Measurements from ENCODE around the gene CHAMP1. TPM values are rescaled to one million over a fixed set of nuclear protein-coding genes. Genes with fewer than 3 reads are reported as not detected.

CHAMP1 gene
- total RNA-seq = 5.5 and 6.3 TPM in 2 replicates

GRCh38 chr13:114314074-114314912, at the start of gene CHAMP1:
Gene CHAMP1, plus strand, starts transcription at chr13:114314503. Its CDS starts 9,340 bp downstream, at chr13:114323843.
- H3K4me3 ChIP-seq (ENCODE audit: low read depth, low read length) = peak within 1 kb of the TSS; percentile 61
- H3K27me3 ChIP-seq (ENCODE audit: control insufficient read depth, insufficient read depth, low read length) = no peaks in the 10 kb centered on the region
- peak; percentile 84 for DNase-seq (ENCODE audit: low read depth)
- TF ChIP-seq CTCF (IDR thresholded peaks at IDR 0.05; ENCODE audit: insufficient read depth, low read length, severe bottlenecking) = no peak
- no peaks in the 10 kb centered on the region for H3K36me3 ChIP-seq (ENCODE audit: control insufficient read depth, insufficient read depth, low read length)
- no peak for FAIRE-seq

GRCh38 chr13:114264886-114265611, 49.3 kb upstream of the CHAMP1 start:
- Histone ChIP-seq H3K36me3 (ENCODE audit: control insufficient read depth, insufficient read depth, low read length) (peaks cover 9% of the 10 kb centered on the region), H3K27me3 (ENCODE audit: control insufficient read depth, insufficient read depth, low read length) (no peaks in the 10 kb centered on the region), H3K4me3 (ENCODE audit: low read depth, low read length) (no peak overlapping the region)
- TF ChIP-seq CTCF (IDR thresholded peaks at IDR 0.05; ENCODE audit: insufficient read depth, low read length, severe bottlenecking) = no peak
- FAIRE-seq = no peak
- no peak for DNase-seq (ENCODE audit: low read depth)

- DNase-seq (ENCODE audit: low read depth) = no peak
- Histone ChIP-seq H3K36me3 (ENCODE audit: control insufficient read depth, insufficient read depth, low read length) (peaks cover 9% of the 10 kb centered on the region), H3K4me3 (ENCODE audit: low read depth, low read length) (no peak overlapping the region), H3K27me3 (ENCODE audit: control insufficient read depth, insufficient read depth, low read length) (no peaks in the 10 kb centered on the region)
- FAIRE-seq = no peak
- no peak for TF ChIP-seq CTCF (IDR thresholded peaks at IDR 0.05; ENCODE audit: insufficient read depth, low read length, severe bottlenecking)
Observed at GRCh38 chr13:114266241-114266640, 48.1 kb upstream of the CHAMP1 start.

- TF ChIP-seq CTCF (IDR thresholded peaks at IDR 0.05; ENCODE audit: insufficient read depth, low read length, severe bottlenecking) = no peak
- peaks cover 12% of the 10 kb centered on the region for H3K36me3 ChIP-seq (ENCODE audit: control insufficient read depth, insufficient read depth, low read length)
- no peak overlapping the region for H3K4me3 ChIP-seq (ENCODE audit: low read depth, low read length)
- FAIRE-seq = no peak
- H3K27me3 ChIP-seq (ENCODE audit: control insufficient read depth, insufficient read depth, low read length) = no peaks in the 10 kb centered on the region
- no peak for DNase-seq (ENCODE audit: low read depth)
Observed at GRCh38 chr13:114268344-114269280, 45.7 kb upstream of the CHAMP1 start.

GRCh38 chr13:114269281-114269770, 45.0 kb upstream of the CHAMP1 start:
- H3K4me3 ChIP-seq (ENCODE audit: low read depth, low read length) = no peak overlapping the region
- DNase-seq (ENCODE audit: low read depth) = no peak
- FAIRE-seq = peak; percentile 68
- peaks cover 11% of the 10 kb centered on the region for H3K36me3 ChIP-seq (ENCODE audit: control insufficient read depth, insufficient read depth, low read length)
- no peak for TF ChIP-seq CTCF (IDR thresholded peaks at IDR 0.05; ENCODE audit: insufficient read depth, low read length, severe bottlenecking)
- no peaks in the 10 kb centered on the region for H3K27me3 ChIP-seq (ENCODE audit: control insufficient read depth, insufficient read depth, low read length)
